Dendritic cell treated with granulocyte-macrophage colony-stimulating factor and Interleukin-4, amounts not matched to agents 40 ng/mL and 50 ng/mL, for 4 days (primary cell): ENCODE measurements around the gene FAAP20.

Experiments used
- H3K27ac Mint-ChIP-seq: one replicate; pipeline ENCODE4 v1.8.0; 2022; ENCODE audit warnings: mild to moderate bottlenecking, mixed read lengths
- H3K27me3 Mint-ChIP-seq: one replicate; pipeline ENCODE4 v1.8.0; 2022; ENCODE audit warnings: mild to moderate bottlenecking, mixed read lengths
- H3K36me3 Mint-ChIP-seq: one replicate; pipeline ENCODE4 v1.8.0; 2022; ENCODE audit warnings: low read depth, mixed read lengths
- H3K4me1 Mint-ChIP-seq: one replicate; pipeline ENCODE4 v1.8.0; 2022; ENCODE audit warnings: low read depth, mixed read lengths
- H3K4me3 Mint-ChIP-seq: one replicate; pipeline ENCODE4 v1.8.0; 2022; ENCODE audit warnings: mild to moderate bottlenecking, moderate library complexity, mixed read lengths
- H3K9me3 Mint-ChIP-seq: one replicate; pipeline ENCODE4 v1.8.0; 2022; ENCODE audit warnings: mixed read lengths
- intact Hi-C: fragments of 100-400 bp; cut with micrococcal nuclease; formaldehyde crosslinking; loops from one replicate; pipeline ENCODE4 v1.15.0; 2022

FAAP20 gene

DNA sequence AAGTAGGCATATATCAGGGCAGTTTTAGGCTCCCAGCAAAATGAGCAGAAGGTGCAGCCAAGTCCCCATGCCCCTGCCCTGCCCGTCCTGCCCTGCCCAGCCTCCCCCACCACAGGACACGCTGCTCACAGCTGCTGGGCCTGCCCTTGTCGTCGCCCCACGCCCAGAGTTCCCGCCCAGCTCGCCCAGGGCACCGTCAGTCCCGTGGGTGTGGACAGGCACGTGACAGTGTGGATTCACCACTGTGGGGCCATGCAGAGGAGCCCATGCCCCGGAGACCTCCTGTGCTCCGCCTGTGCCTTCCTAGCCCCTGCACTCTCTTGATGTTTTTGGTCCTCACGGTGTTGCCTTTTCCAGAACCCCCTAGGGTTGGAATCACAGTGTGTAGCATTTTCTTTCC, 7.0 kb downstream of the FAAP20 start:
- intact Hi-C loops, result no loop called here
- H3K36me3 Mint-ChIP-seq, result peaks cover 37% of the 10 kb centered on the region
- H3K4me3 Mint-ChIP-seq, result no peak overlapping the region
- no peaks in the 10 kb centered on the region for H3K27me3 Mint-ChIP-seq
- H3K9me3 Mint-ChIP-seq, result no peaks in the 10 kb centered on the region
- peaks cover 25% of the 10 kb centered on the region for H3K4me1 Mint-ChIP-seq
- no peak overlapping the region for H3K27ac Mint-ChIP-seq

- Mint-ChIP-seq H3K9me3 (no peaks in the 10 kb centered on the region), H3K27me3 (no peaks in the 10 kb centered on the region), H3K4me3 (no peak overlapping the region), H3K36me3 (peaks cover 30% of the 10 kb centered on the region), H3K4me1 (peaks cover 24% of the 10 kb centered on the region), H3K27ac (no peak overlapping the region)
- intact Hi-C loops, result no loop called here
These were observed 7.7 kb downstream of the FAAP20 start for GRCh38 chr1:2186901-2187300.

DNA sequence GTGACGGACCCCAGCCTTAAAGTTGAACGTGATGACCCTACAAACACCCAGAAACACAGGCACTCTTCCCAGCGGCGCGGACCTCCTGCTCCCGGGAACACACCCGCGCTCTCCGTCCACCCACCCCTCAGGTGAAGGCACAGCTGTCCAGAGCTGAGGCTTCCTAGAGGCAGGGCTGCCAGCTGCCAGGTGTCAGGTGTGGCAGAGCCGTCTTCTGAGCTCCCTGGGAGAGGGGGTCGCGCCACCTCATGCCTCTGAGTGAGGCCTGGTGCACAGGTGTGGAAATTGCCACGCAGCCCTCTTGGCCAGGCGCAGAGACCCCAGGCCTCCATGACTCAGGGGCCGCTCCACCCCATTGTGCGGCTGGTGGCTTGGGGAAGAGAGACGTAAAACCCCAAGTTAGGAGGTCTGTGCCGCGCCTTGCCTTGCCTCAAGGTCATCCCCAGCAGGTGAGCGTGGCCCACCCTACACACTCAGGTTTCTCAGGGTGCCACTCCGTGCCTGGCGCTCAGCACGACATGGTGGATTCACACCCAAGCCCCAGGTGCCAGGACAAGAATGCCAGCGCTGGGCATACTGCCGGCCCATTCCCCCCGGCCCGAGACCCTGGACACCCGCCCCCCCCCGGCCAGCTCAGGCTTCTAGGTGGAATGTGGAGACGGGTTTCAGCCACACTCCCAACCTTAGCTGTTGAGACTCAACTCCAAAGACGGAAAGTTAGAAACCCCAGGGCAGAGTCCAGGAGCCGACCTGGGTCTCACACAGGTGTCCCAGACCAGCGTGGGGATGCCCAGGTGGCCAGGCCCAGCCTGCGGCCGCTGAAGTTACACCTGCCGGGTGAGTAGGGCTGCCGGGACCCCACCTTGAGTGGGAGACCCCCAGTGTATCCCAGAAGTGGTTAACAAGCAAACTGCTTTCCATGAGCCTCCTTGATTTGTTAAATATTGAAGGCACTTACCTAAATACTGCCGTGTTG, 8.4 kb downstream of the FAAP20 start:
- H3K4me3 Mint-ChIP-seq, result no peak overlapping the region

DNA sequence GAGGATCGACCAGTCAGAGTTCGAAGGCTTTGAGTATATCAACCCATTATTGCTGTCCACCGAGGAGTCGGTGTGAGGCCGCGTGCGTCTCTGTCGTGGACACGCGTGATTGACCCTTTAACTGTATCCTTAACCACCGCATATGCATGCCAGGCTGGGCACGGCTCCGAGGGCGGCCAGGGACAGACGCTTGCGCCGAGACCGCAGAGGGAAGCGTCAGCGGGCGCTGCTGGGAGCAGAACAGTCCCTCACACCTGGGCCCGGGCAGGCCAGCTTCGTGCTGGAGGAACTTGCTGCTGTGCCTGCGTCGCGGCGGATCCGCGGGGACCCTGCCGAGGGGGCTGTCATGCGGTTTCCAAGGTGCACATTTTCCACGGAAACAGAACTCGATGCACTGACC, 9.6 kb downstream of the FAAP20 start:
- no peaks in the 10 kb centered on the region for H3K27me3 Mint-ChIP-seq
- intact Hi-C loops, result no loop called here
- H3K36me3 Mint-ChIP-seq, result peaks cover 14% of the 10 kb centered on the region
- H3K27ac Mint-ChIP-seq, result no peak overlapping the region
- peaks cover 4% of the 10 kb centered on the region for H3K4me1 Mint-ChIP-seq
- no peak overlapping the region for H3K4me3 Mint-ChIP-seq
- H3K9me3 Mint-ChIP-seq, result no peaks in the 10 kb centered on the region

More for the DNA sequence above, 8.4 kb downstream of the FAAP20 start:
- H3K36me3 Mint-ChIP-seq, result peaks cover 22% of the 10 kb centered on the region
- no peak overlapping the region for H3K27ac Mint-ChIP-seq
- intact Hi-C loops, result no loop called here
- peaks cover 17% of the 10 kb centered on the region for H3K4me1 Mint-ChIP-seq
- no peaks in the 10 kb centered on the region for H3K9me3 Mint-ChIP-seq
- no peaks in the 10 kb centered on the region for H3K27me3 Mint-ChIP-seq

GRCh38 chr1:2184531-2184930, 10.0 kb downstream of the FAAP20 start:
- no peak overlapping the region for H3K27ac Mint-ChIP-seq
- intact Hi-C loops, result no loop called here
- H3K36me3 Mint-ChIP-seq, result peaks cover 10% of the 10 kb centered on the region
- no peaks in the 10 kb centered on the region for H3K9me3 Mint-ChIP-seq
- peaks cover 1% of the 10 kb centered on the region for H3K27me3 Mint-ChIP-seq
- H3K4me3 Mint-ChIP-seq, result no peak overlapping the region
- peaks cover under 1% of the 10 kb centered on the region for H3K4me1 Mint-ChIP-seq

DNA sequence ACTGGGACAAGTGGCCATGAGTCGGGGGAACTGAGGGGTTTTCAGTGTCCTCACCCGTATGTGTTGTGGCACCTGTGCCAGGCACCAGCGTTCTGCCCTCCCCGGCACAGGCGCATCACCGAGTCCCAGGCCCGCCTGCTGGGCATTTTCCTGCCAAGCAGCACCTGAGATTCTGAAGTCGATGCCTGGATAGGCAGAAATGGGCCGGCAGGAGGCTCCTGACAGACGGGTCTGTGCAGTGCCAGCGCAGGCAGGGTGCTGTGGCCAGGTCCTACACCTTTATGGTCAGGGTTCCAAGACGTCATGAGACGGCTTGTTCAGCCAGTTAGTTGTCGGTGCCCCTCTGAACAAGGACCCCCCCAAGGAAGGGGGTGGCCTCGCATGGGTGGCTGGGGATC, 10.6 kb downstream of the FAAP20 start:
- no peak overlapping the region for H3K4me3 Mint-ChIP-seq
- no peak overlapping the region for H3K27ac Mint-ChIP-seq
- H3K27me3 Mint-ChIP-seq, result peaks cover 2% of the 10 kb centered on the region
- H3K36me3 Mint-ChIP-seq, result peaks cover 5% of the 10 kb centered on the region
- no peaks in the 10 kb centered on the region for H3K4me1 Mint-ChIP-seq
- no peaks in the 10 kb centered on the region for H3K9me3 Mint-ChIP-seq
- intact Hi-C loops, result no loop called here

DNA sequence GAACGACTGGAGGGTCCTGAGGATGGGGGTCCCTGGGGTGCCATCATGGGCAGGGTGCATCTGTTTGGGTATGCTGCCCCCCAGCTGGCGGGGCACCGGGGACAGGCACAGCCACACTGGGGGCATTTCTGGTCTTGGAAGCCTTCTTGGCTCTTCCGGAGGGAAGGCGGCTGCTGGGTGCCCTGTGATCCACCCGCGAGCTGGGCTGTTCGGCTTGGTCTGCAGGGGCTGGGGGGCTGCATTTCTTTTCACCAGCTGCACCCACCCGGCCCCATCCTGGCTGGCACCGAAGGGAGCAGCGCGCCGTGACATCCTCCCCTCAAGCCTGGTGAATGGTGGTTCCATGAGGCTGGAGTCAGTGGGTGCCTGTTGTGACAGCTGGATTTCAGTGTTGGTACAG, 12.2 kb downstream of the FAAP20 start:
- peaks cover 5% of the 10 kb centered on the region for H3K36me3 Mint-ChIP-seq
- H3K9me3 Mint-ChIP-seq, result no peaks in the 10 kb centered on the region
- H3K4me3 Mint-ChIP-seq, result no peak overlapping the region
- peaks cover 2% of the 10 kb centered on the region for H3K27me3 Mint-ChIP-seq
- no peak overlapping the region for H3K27ac Mint-ChIP-seq
- H3K4me1 Mint-ChIP-seq, result no peaks in the 10 kb centered on the region
- intact Hi-C loops, result no loop called here

- Mint-ChIP-seq H3K36me3 (peaks cover 5% of the 10 kb centered on the region), H3K27ac (no peak overlapping the region), H3K27me3 (peaks cover 2% of the 10 kb centered on the region), H3K9me3 (no peaks in the 10 kb centered on the region), H3K4me1 (no peaks in the 10 kb centered on the region), H3K4me3 (no peak overlapping the region)
- intact Hi-C loops, result no loop called here
These were observed 12.8 kb downstream of the FAAP20 start for GRCh38 chr1:2181752-2182151.

- no peak overlapping the region for H3K27ac Mint-ChIP-seq
These were observed 13.3 kb downstream of the FAAP20 start for GRCh38 chr1:2181271-2181670.

DNA sequence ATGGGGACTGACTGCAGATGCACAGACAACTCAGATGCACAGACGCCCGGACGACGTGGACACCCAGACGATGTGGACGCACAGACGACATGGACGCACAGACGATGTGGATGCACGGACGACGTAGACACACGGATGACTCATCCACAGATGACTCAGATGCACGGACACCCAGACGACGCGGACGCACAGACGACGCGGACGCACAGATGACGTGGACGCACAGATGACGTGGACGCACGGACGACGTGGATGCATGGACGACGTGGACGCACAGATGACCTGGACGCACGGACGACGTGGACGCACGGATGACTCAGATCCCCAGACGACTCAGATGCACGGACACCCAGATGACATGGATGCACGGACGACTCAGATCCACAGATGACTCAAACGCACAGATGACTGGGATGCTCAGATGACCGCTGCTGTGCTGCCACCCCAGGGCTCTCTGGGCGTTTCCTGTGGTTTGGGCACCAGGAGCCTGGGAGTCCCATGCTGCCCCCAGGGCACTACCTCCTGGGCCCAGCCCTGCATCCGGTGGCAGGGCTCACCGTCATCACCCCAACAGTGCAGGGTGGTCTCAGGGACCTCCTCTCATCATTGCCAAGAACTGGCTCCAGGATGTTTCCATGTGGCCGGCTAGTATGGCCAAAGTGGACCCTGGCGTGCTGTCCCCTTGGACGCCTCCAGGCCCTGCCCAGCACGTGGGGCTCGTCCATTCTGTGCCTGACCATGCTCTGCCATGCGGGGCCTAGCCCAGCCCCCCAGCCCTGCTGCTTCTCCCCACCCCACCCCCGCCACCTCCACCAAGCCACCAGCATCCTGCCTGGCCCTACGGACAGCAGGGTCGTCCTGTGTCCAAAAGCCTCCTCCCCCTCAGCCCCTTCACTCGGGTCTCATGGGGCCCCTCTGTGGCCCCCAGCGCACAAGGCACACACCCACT, 14.0 kb downstream of the FAAP20 start:
- Mint-ChIP-seq H3K4me3 (no peak overlapping the region), H3K4me1 (no peaks in the 10 kb centered on the region)
- intact Hi-C loops, result no loop called here

More at GRCh38 chr1:2181271-2181670, 13.3 kb downstream of the FAAP20 start:
- H3K27me3 Mint-ChIP-seq, result peaks cover 2% of the 10 kb centered on the region
- H3K36me3 Mint-ChIP-seq, result peaks cover 5% of the 10 kb centered on the region
- intact Hi-C loops, result no loop called here
- no peak overlapping the region for H3K4me3 Mint-ChIP-seq
- H3K4me1 Mint-ChIP-seq, result no peaks in the 10 kb centered on the region
- H3K9me3 Mint-ChIP-seq, result no peaks in the 10 kb centered on the region

DNA sequence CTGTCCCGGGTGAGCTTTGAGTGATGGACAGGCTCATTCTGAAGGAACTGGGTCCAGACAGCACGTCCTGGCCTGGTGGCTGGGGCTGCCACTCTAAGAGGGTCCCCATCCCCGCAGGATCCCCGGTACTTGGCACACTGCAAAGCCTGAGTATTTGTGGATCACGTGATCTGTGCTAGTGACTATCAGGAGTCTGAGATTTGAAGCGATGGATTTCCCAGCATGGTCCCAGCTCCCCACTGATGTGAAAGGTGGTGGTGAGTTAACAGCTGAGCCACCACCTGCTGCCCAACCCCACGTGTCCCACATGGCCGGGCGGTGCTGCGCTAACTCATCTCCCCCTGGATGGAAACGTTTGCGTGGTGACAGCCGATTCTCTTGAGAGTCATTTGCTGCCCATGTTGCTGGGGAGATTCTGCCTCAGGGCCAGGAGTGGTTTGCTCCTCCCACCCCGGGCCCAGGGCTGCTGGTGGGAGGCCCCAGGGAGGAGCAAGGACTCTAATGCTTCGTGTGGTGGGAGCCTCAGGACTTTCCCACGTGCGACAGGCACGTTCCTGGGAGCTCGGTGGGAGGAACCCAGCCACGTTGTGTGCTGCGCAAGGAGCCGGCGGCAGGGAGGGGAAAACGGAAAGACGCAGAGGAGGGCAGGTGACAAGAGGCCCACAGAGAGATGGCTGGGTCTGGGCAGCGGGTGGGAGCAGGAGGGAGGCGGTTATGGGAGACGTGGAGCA, 15.1 kb downstream of the FAAP20 start:
- Mint-ChIP-seq H3K36me3 (no peaks in the 10 kb centered on the region), H3K4me3 (no peak overlapping the region), H3K9me3 (no peaks in the 10 kb centered on the region), H3K27me3 (peaks cover 5% of the 10 kb centered on the region), H3K4me1 (peaks cover 2% of the 10 kb centered on the region), H3K27ac (no peak overlapping the region)
- intact Hi-C loops, result loop anchor here (10.0 kb wide), 1 partner anchor 85 kb away; no protein-coding TSS in a partner anchor

More for the DNA sequence above, 14.0 kb downstream of the FAAP20 start:
- Mint-ChIP-seq H3K27ac (no peak overlapping the region), H3K27me3 (peaks cover 3% of the 10 kb centered on the region), H3K36me3 (peaks cover 5% of the 10 kb centered on the region), H3K9me3 (no peaks in the 10 kb centered on the region)

DNA sequence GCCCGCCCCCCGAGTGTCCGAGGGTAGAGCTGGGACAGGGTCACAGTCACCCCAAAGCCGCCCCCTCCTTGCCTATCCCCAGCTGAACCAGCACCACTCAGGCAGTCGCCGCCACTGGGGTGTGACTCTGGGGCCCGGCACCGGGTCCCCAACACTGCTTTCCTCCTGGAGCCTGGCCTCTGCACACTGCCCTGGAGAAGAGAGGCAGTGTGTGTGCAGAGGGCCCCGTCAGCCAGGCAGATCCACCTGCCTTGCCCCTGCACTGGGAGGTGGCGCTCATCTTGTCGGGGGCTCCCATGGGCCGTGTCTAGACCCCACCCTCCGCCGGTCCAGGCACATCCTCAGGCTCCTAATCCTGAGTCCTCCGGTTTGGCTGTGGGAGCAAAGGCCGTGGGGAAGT, 15.7 kb downstream of the FAAP20 start:
- H3K9me3 Mint-ChIP-seq, result no peaks in the 10 kb centered on the region
- peaks cover 7% of the 10 kb centered on the region for H3K4me1 Mint-ChIP-seq
- no peaks in the 10 kb centered on the region for H3K36me3 Mint-ChIP-seq
- H3K4me3 Mint-ChIP-seq, result no peak overlapping the region
- H3K27me3 Mint-ChIP-seq, result peaks cover 11% of the 10 kb centered on the region
- no peak overlapping the region for H3K27ac Mint-ChIP-seq
- intact Hi-C loops, result loop anchor here (10.0 kb wide), 1 partner anchor 84 kb away; no protein-coding TSS in a partner anchor

- Mint-ChIP-seq H3K27ac (no peak overlapping the region), H3K36me3 (no peaks in the 10 kb centered on the region), H3K4me1 (peaks cover 8% of the 10 kb centered on the region), H3K27me3 (peaks cover 11% of the 10 kb centered on the region), H3K9me3 (no peaks in the 10 kb centered on the region), H3K4me3 (no peak overlapping the region)
- intact Hi-C loops, result loop anchor here (10.0 kb wide), 1 partner anchor 83 kb away; no protein-coding TSS in a partner anchor
These were observed 16.5 kb downstream of the FAAP20 start for GRCh38 chr1:2177946-2178538.
